GM18520 (cell line): ENCODE data around the gene ZNF467.

Experiments used
- ATAC-seq: cut with Tn5 transposase; IDR thresholded peaks from one replicate; pipeline ENCODE4 v1.9.1; 2021; ENCODE audit not compliant: unreplicated experiment

Gene ZNF467

GRCh38 chr7:149772241-149772955, 990 bp downstream of the ZNF467 start:
- ATAC-seq: no peak

- ATAC-seq: peak; percentile 97
Observed at GRCh38 chr7:149771720-149772240, 1.6 kb downstream of the ZNF467 start.

GRCh38 chr7:149770728-149771636, 2.4 kb downstream of the ZNF467 start:
- ATAC-seq: no peak

- ATAC-seq: no peak
Observed at GRCh38 chr7:149769915-149770314, 3.5 kb downstream of the ZNF467 start.

GRCh38 chr7:149768931-149769330, 4.5 kb downstream of the ZNF467 start:
- no peak for ATAC-seq

GRCh38 chr7:149767068-149767467, 6.3 kb downstream of the ZNF467 start:
- no peak for ATAC-seq

GRCh38 chr7:149766135-149766675, 7.2 kb downstream of the ZNF467 start:
- ATAC-seq: no peak

GRCh38 chr7:149765399-149766121, 7.8 kb downstream of the ZNF467 start:
- no peak for ATAC-seq

- ATAC-seq: no peak
Observed at GRCh38 chr7:149764481-149765398, 8.6 kb downstream of the ZNF467 start.

GRCh38 chr7:149763563-149764240, 9.7 kb downstream of the ZNF467 start:
- no peak for ATAC-seq

GRCh38 chr7:149762610-149763009, 10.8 kb downstream of the ZNF467 start:
- ATAC-seq: no peak

- ATAC-seq: no peak
Observed at GRCh38 chr7:149762089-149762488, 11.3 kb downstream of the ZNF467 start.

GRCh38 chr7:149761307-149761706, 12.1 kb downstream of the ZNF467 start:
- ATAC-seq: no peak

GRCh38 chr7:149760538-149760937, 12.8 kb downstream of the ZNF467 start:
- ATAC-seq: no peak

GRCh38 chr7:149759093-149759860, 14.1 kb downstream of the ZNF467 start:
- no peak for ATAC-seq

- ATAC-seq: no peak
Observed at GRCh38 chr7:149753375-149754233, 19.8 kb downstream of the ZNF467 start.

GRCh38 chr7:149752646-149753045, 20.7 kb downstream of the ZNF467 start:
- ATAC-seq: no peak
